GM19351 (cell line): ENCODE data around the gene LYPD1.

Source experiments
- ATAC-seq: cut with Tn5 transposase; IDR thresholded peaks from one replicate; pipeline ENCODE4 v1.9.1; 2021; ENCODE audit warnings: mild to moderate bottlenecking, moderate library complexity; ENCODE audit not compliant: unreplicated experiment

The LYPD1 gene

GRCh38 chr2:132668987-132669907 lies 758 bp downstream of the LYPD1 start:
- ATAC-seq, result no peak

GRCh38 chr2:132668189-132668823 lies 1.7 kb downstream of the LYPD1 start:
- ATAC-seq, result no peak

- no peak for ATAC-seq
These were observed 2.3 kb downstream of the LYPD1 start for GRCh38 chr2:132667706-132668105.

- no peak for ATAC-seq
These were observed 4.4 kb downstream of the LYPD1 start for GRCh38 chr2:132665401-132666140.

- ATAC-seq, result no peak
These were observed 5.9 kb downstream of the LYPD1 start for GRCh38 chr2:132664096-132664495.

- no peak for ATAC-seq
These were observed 7.3 kb downstream of the LYPD1 start for GRCh38 chr2:132662732-132663131.

GRCh38 chr2:132659331-132659730 lies 10.7 kb downstream of the LYPD1 start:
- ATAC-seq, result no peak

- ATAC-seq, result no peak
These were observed 13.6 kb downstream of the LYPD1 start for GRCh38 chr2:132656266-132656975.

- no peak for ATAC-seq
These were observed 15.0 kb downstream of the LYPD1 start for GRCh38 chr2:132654968-132655367.

- ATAC-seq, result no peak
These were observed 15.7 kb downstream of the LYPD1 start for GRCh38 chr2:132654335-132654734.

- no peak for ATAC-seq
These were observed 17.5 kb downstream of the LYPD1 start for GRCh38 chr2:132652474-132652873.

- no peak for ATAC-seq
These were observed 18.6 kb downstream of the LYPD1 start for GRCh38 chr2:132651115-132652045.

- no peak for ATAC-seq
These were observed 23.4 kb downstream of the LYPD1 start for GRCh38 chr2:132646540-132647108.

- peak; percentile 63 for ATAC-seq
These were observed 24.1 kb downstream of the LYPD1 start for GRCh38 chr2:132645722-132646539.

- ATAC-seq, result no peak
These were observed 24.8 kb downstream of the LYPD1 start for GRCh38 chr2:132645176-132645575.

- ATAC-seq, result no peak
These were observed 27.6 kb downstream of the LYPD1 start for GRCh38 chr2:132642415-132642814.

GRCh38 chr2:132641819-132642218 lies 28.2 kb downstream of the LYPD1 start:
- ATAC-seq, result no peak

- no peak for ATAC-seq
These were observed 29.9 kb downstream of the LYPD1 start for GRCh38 chr2:132640116-132640515.
